ENCODE results near the gene IMMP2L. TPM values are rescaled to one million over a fixed set of nuclear protein-coding genes. Genes with fewer than 3 reads are reported as not detected.

Gene IMMP2L
- total and polyA plus RNA-seq, 2 of the 8 experiments (the other 6 are each of a cell fraction or from before 2014, with no cell fraction given): 2.3 to 10.1 TPM

DNA sequence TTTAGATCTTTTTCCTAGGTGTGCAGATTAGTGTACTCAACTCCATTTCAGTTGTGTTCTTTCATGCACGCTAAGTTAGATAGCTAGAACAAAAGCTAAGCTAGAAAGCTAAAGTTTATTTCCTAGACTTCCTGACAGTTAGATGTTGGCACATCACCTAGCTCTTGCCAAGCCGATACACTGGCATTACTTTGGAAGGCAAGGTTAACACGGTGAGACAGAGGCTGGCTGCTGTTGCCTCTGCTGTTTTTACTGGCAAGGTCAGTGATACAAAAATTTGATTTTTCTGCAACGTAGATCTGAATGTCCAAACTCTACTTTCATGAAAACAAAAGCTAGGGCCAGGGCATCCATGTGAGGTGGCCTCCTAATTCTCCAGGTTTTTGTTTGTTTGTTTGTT, 203.4 kb downstream of the IMMP2L start:
- Histone ChIP-seq H3K79me2 (ENCODE audit: control insufficient read depth in 1 of 2, insufficient read depth in 2 of 2, low read length in 2 of 2) (no peaks in the 10 kb centered on the region), H3K79me1 (ENCODE audit: low read depth, low read length) (no peaks in the 10 kb centered on the region), H3K27ac (ENCODE audit: low read depth, low read length) (no peak overlapping the region), H3K9ac (replicated peaks in 1 of 4; ENCODE audit: extremely low read depth in 1 of 4, low read depth in 3 of 4, low read length in 3 of 4) (no peak overlapping the region), H2BK15ac (ENCODE audit: low read length) (no peak overlapping the region), H3K23ac (ENCODE audit: insufficient read length) (no peak overlapping the region), H4K91ac (replicated peaks; ENCODE audit: insufficient read length, low read length) (no peak overlapping the region), H3K9me3 (ENCODE audit: insufficient read depth in 2 of 2, low read depth in 1 of 2, low read length in 1 of 2) (no peaks in the 10 kb centered on the region), H3K27me3 (replicated peaks in 1 of 4; ENCODE audit: control insufficient read depth in 3 of 4, extremely low read depth in 1 of 4, insufficient read depth in 3 of 4, low read length in 3 of 4) (no peaks in the 10 kb centered on the region), H4K20me1 (replicated peaks in 1 of 2; ENCODE audit: control insufficient read depth in 1 of 2, insufficient read depth in 2 of 2, low read length in 2 of 2) (no peaks in the 10 kb centered on the region), H3K56ac (replicated peaks; ENCODE audit: insufficient read length, low read depth, low read length) (no peak overlapping the region), H3K18ac (ENCODE audit: extremely low read depth, low read length) (no peak overlapping the region), H3K4me1 (replicated peaks in 1 of 4; ENCODE audit: control insufficient read depth in 3 of 4, insufficient read depth in 4 of 4, low read length in 3 of 4) (peaks cover 0 to 5% (median 2%) of the 10 kb centered on the region in 4 experiments; a peak in 2 of 7 replicates), H2BK12ac (ENCODE audit: low read depth, low read length) (no peak overlapping the region), H3K14ac (ENCODE audit: insufficient read length) (no peak overlapping the region), H2AK5ac (ENCODE audit: low read depth, low read length) (no peak overlapping the region), H2BK20ac (ENCODE audit: low read length) (no peak overlapping the region), H3K23me2 (ENCODE audit: low read depth, low read length) (no peaks in the 10 kb centered on the region), H4K5ac (ENCODE audit: insufficient read length, low read depth, low read length) (no peak overlapping the region), H3K4me3 (ENCODE audit: extremely low read depth in 1 of 4, insufficient read depth in 2 of 4, low read depth in 3 of 4, low read length in 4 of 4) (no peak overlapping the region), H2AFZ (ENCODE audit: low read length) (no peak overlapping the region), H2BK5ac (ENCODE audit: low read depth, low read length) (no peak overlapping the region), H4K8ac (ENCODE audit: extremely low read depth, insufficient read depth, low read length) (no peak overlapping the region), H3K36me3 (ENCODE audit: control insufficient read depth in 2 of 4, insufficient read depth in 4 of 4, low read length in 3 of 4) (no peaks in the 10 kb centered on the region), H3K4me2 (ENCODE audit: insufficient read depth in 1 of 2, low read depth in 2 of 2, low read length in 2 of 2) (no peak overlapping the region), H3K4ac (replicated peaks; ENCODE audit: insufficient read length, low read depth, low read length) (no peak overlapping the region), H2BK120ac (replicated peaks; ENCODE audit: low read depth, low read length) (no peak overlapping the region)
- POLR2A ChIA-PET (ENCODE audit: partially characterized antibody): no interaction called here
- CTCF ChIA-PET (ENCODE audit: partially characterized antibody): interaction anchor here (1.4 to 2.0 kb wide), 4 partner anchors 9 to 18 kb away, joined by 3 to 5 read pairs (median 4); no protein-coding TSS in a partner anchor
- WGBS, 2 experiments (ENCODE audit: extremely low coverage in 1 of 2, insufficient coverage in 1 of 2, insufficient read length in 1 of 2, insufficient replicate concordance in 2 of 2, low coverage in 1 of 2, low lambda C conversion rate in 2 of 2, missing lambda C conversion rate in 1 of 2): 92% methylated on average over 4 of the region's 4 CpGs; no CpG with 5 or more reads in 1 of the 2 experiments
- FAIRE-seq: no peak
- TF ChIP-seq BRCA1 (IDR thresholded peaks at IDR 0.05; ENCODE audit: low read depth, low read length) (no peak), FOSL1 (IDR thresholded peaks at IDR 0.05; ENCODE audit: insufficient read depth, low read depth, low read length) (no peak), TBP (IDR thresholded peaks at IDR 0.05; ENCODE audit: low read depth, low read length) (no peak)
- DNase-seq (ENCODE audit: low read depth in 1 of 2, low spot score in 2 of 2): no peak

Measured in H1 (cell line).